Esophagus muscularis mucosa (tissue), 4 donors: ENCODE data around the gene SCAP. TPM values are rescaled to one million over a fixed set of nuclear protein-coding genes. Genes with fewer than 3 reads are reported as not detected.

ENCODE experiments used
- small RNA-seq, 3 donors: library from RNA; depleted of rRNA; stranded (forward); fragments of <200 nt; gene quantifications; one replicate each; pipeline ENCODE3, GENCODE V24; 2016
- total RNA-seq, 4 donors: library from RNA; depleted of rRNA; stranded (reverse); fragments of >200 nt; gene quantifications; one replicate each; pipeline versions ENCODE4 v1.1.0 to v1.2.1, GENCODE V29; 2016

SCAP gene
- total RNA-seq, 4 donors from 2014 or later: 67.6 to 104 (median 79.9) TPM

Small RNA genes lying within 50 kb of the gene (small RNA-seq; reads per million reads assigned to genes)
- gene AC099778.2: 0 reads per million in 3 donors

Other genes with a start within 250 kb of the SCAP start
- gene KIF9, start 193.1 kb downstream of the SCAP start, total RNA-seq: 1 to 10 TPM; 5.4 to 7.3 (median 6.4) TPM
- 10 to 100 TPM; 10.4 to 18.1 (median 16.5) TPM for gene KLHL18, start 193.0 kb downstream of the SCAP start, total RNA-seq
- gene PTPN23, start 94.9 kb downstream of the SCAP start, total RNA-seq: 100 to 1,000 TPM in 1 of 4 donors, 10 to 100 TPM in 3; 16.9 to 156 (median 26.3) TPM
- 10 to 100 TPM; 19.0 to 20.8 (median 19.2) TPM for gene ELP6, start 37.8 kb upstream of the SCAP start, total RNA-seq
- gene CSPG5, start 102.9 kb upstream of the SCAP start, total RNA-seq: 1 to 10 TPM in 1 of 4 donors, under 1 TPM in 2, not detected in 1; 0.66 to 1.2 (median 0.75) TPM